A673 (cell line): Measurements from ENCODE around the gene OR51B2.

Experiments used
- CTCF ChIP-seq: fragments of 300-800, 200-600 bp; sonication (generic); conservative IDR thresholded peaks from 2 replicates; pipeline ENCODE4 v1.5.1; 2017; ENCODE audit warnings: low read depth, mild to moderate bottlenecking, antibody characterized with exemption, low read length, moderate library complexity, mixed read lengths
- EZH2 ChIP-seq: fragments of 200-600 bp; sonication (generic); IDR thresholded peaks from 2 replicates; pipeline ENCODE4 v1.6.1; 2017; ENCODE audit warnings: borderline replicate concordance, low read depth, mild to moderate bottlenecking, mixed read lengths, antibody characterized with exemption, low read length; ENCODE audit not compliant: poor library complexity, severe bottlenecking

DNA sequence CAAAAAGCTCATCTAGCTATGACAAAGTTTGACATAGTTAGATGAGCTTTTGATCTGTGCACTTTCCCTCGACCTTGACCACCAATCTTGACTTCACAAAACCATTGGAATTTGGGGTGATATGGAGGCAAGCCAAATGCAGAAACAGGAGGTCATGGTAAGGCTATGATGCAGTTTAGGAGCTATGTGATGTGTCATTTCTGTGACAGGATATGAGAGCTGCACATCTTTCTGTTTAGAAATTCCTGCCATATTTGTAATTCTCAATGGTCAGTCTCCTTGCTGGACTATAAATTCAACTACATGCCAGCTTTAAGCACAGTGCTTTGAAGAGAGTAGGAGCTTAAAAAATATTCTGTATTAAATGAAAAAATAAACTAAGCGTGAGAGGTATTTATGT lies 40.1 kb upstream of the OR51B2 start:
- TF ChIP-seq EZH2 = no peak
- no peak for TF ChIP-seq CTCF
